HG02571 (cell line): ENCODE results near the gene ZDBF2.
"Not testable (repeated sequence)": the region's sequence is repeated elsewhere in the genome, so short reads cannot be mapped to it uniquely, and the experiment has no call there.

ENCODE experiments used
- ATAC-seq: cut with Tn5 transposase; IDR thresholded peaks from one replicate; pipeline ENCODE4 v1.9.1; 2021; ENCODE audit warnings: mild to moderate bottlenecking, moderate library complexity; ENCODE audit not compliant: unreplicated experiment

ZDBF2 gene

GRCh38 chr2:206274434-206275311, at the start of gene ZDBF2:
Gene ZDBF2, plus strand, starts transcription at chr2:206274663. Its CDS starts 7,187 bp downstream, at chr2:206281850.
- ATAC-seq, result peak; percentile 77

DNA sequence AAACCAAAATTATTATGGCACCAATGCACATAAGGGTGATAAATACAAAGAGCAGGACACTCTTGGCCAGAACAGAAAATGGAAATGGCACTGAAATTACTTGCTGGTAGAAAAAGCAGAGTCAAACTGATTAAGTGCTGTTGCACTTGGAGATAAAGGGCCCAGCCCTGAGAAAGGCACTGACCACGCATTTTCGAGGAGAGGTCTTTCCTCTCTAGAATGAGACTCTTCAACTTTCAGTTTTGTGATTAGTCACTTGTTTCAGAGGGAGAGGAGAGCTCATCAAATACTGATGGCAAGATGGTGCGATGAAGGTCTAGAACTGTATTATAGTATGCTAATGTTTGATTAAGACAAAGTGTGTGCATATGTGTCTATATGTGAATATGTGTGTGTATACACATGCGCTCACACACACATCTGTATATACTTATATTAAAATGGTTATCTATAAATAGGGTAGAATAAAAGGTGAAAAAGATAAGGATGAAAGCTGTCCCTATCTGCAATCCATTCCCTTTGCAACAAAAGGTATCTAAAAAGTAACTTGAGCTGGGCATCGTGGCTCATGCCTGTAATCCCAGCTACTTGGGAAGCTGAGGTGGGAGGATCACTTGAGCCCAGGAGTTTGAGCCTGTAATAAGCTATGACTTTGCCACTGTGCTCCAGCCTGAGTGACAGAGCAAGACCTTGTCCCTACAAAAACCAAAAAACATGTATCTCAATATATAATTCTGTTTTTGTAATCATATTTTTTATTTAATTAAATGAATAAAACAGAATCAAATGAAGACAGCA, 48.8 kb upstream of the ZDBF2 start:
- peak; percentile 83 for ATAC-seq

- ATAC-seq, result not testable (repeated sequence)
Observed at GRCh38 chr2:206228636-206229035, 45.8 kb upstream of the ZDBF2 start.

DNA sequence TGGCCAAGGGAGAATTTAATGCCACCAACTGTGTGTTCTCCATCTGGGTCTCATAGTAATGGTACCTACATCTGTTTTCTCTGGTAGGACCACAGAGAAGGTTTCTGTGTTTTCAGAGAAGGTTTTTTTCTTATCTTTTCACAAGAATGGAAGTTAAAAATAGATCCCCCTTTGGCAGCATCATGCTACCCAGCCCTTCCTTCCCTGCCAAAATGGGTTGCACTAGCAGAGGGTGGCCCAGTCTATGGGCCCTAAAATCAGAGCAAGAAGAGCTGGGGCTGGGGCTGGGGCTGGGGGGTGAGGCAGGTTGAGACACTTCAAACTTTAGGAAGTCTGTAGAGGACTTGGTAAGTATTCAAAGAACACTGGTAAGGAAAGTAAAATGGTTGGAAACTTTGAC, 44.8 kb upstream of the ZDBF2 start:
- no peak for ATAC-seq

- no peak for ATAC-seq
Observed at GRCh38 chr2:206230060-206230762, 44.3 kb upstream of the ZDBF2 start.

GRCh38 chr2:206231669-206232286, 42.7 kb upstream of the ZDBF2 start:
- no peak for ATAC-seq

- ATAC-seq, result no peak
Observed at GRCh38 chr2:206232287-206233035, 42.0 kb upstream of the ZDBF2 start.

DNA sequence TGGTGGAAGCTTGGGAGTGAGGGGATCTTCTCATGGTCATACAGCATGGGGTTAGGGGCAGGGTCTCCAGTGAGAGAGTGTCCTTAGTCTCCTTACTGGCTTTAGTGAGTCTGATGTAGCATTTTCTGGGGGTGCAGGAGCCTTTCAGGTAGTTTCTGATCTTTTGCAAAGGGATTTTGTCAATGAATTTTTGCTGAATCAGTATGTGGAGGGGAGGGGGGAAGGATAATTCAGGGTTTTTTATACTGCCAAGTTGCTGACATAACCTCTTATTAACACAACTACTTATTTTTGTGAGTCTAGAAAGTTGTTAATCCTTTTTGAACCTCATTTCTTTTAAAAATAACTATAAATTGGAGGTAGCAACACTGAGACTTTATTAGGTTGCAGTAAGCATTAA, 35.3 kb upstream of the ZDBF2 start:
- no peak for ATAC-seq

- no peak for ATAC-seq
Observed at GRCh38 chr2:206240327-206240726, 34.1 kb upstream of the ZDBF2 start.

DNA sequence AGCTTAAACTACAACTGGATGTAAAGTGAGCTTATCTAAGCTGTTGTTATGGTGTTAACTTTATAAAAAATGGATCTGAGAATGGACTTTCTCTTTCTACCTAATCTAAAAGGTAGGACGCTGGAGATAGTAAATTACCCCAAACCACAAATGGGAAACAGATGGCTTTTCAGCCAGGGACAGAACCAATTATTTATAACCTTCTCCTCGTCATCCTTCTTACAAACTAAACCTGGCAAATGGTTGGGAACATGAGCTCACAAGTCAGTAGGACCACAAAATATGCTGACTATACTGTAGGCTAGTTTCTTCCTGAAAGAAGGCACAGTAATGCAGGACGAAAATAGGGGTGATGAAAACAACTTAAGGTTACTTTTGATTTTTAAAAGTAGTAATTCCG, 32.7 kb upstream of the ZDBF2 start:
- ATAC-seq, result no peak

DNA sequence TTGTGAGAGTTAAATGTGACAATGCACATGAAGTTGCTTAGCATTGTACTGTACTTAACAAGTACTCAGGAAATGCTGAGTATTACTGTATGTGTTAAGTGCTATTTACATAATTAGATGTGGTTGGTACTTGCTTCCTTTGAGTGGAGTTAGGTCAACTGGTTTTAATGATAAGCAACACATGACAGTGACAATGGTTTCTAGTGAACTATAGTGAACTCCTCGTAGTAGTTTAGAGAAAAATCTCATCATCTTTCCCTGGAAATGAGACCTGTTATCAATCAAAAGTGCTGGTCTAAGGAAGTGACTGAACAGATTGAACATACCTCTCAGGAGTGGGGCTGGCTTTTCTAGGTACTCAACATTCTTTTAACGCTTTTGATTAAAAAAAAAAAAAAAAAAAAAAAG, 29.2 kb upstream of the ZDBF2 start:
- peak; percentile 32 for ATAC-seq

- no peak for ATAC-seq
Observed at GRCh38 chr2:206250041-206250897, 24.2 kb upstream of the ZDBF2 start.

DNA sequence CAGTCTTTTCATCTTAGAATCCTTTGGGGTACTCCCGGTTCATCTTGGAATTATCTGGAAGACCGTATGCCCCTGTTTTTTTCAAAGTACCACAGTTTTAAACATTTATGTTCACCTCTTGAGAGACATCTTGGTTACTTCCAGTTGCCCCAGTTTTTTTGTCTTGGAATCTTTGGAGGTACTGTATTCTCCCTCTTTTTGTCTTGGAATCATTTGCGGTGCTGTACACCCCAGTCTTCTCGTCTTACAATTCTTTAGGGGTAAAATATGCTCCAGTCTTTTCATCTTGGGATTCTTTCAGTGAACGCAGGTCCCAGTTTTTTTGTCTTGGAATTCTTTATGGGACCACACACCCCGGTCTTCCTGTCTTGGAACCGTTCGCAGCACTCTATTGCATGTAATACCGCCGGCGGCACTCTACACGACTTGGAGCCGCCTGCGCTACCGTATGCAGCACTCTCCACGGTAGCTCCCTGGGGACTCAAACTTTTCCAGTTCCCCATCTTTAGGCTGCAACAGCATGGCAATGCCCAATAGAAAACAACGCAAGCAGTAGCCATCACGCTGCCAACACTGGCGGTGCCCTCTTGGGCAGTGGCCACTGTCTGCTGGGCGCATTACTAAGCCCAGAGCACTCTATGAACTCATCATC, 21.2 kb upstream of the ZDBF2 start:
- ATAC-seq, result no peak

DNA sequence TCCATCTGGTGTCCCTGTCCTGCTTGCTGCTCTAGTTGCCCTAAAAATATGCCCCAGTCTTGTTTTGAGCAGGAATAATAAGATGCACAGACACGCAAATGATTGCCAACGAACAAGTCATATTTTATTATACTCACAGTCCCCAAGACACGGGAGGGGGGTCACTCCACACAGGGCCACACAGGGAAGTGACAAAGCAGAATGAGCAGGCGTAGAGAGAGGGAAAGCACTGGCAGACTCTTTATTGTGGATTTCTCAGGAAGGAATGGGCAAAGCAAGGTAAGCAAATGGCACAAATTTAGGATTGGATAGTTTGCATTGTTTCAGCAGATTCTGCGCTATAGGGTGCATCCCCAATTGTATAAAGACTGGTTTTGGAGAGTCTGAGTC, 20.7 kb upstream of the ZDBF2 start:
- ATAC-seq, result no peak

- no peak for ATAC-seq
Observed at GRCh38 chr2:206255003-206255402, 19.5 kb upstream of the ZDBF2 start.

GRCh38 chr2:206256706-206257205, 17.7 kb upstream of the ZDBF2 start:
- no peak for ATAC-seq

GRCh38 chr2:206257350-206257749, 17.1 kb upstream of the ZDBF2 start:
- ATAC-seq, result no peak

GRCh38 chr2:206257861-206258260, 16.6 kb upstream of the ZDBF2 start:
- ATAC-seq, result no peak

GRCh38 chr2:206258615-206259014, 15.8 kb upstream of the ZDBF2 start:
- not testable (repeated sequence) for ATAC-seq
